ENCODE measurements around the gene AVPR2. TPM values are rescaled to one million over a fixed set of nuclear protein-coding genes. Genes with fewer than 3 reads are reported as not detected.

The AVPR2 gene
- total RNA-seq, 4 donors from 2014 or later = 0.53 to 5.0 (median 1.1) TPM

DNA sequence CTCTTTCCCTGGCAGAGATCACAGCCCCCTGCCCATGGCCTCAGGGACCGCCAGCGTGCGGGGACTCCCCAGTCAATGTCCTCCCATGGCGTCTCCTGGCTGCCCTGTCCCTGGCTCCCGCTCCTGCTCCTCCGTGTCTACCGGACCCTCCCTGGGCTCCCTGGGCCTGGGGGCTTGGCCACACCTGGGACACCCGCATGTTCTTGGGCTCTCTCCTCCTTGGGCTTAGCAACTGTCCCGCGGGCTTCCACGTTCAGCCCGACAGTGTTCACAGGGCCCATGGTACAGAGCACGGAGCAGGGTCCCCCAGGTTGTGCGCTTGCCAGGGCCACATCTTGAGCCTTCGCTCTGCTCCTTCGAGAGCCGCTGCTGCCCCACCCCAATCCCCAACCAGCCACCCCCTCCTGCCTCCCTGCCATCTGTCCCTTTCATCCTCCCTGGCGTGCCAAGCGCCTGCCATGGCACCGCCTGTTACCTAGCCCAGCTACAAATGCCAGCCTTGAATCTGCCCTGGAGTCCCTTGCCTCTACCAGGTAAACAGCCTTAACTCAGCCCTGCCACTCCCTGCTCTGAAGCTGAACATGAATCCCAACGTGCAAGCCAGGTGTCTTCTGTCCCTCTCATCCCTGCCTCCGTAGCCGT, 3.9 kb downstream of the AVPR2 start:
- Histone ChIP-seq H3K36me3 (no peaks in the 10 kb centered on the region), H3K27ac (no peak overlapping the region), H3K27me3 (no peaks in the 10 kb centered on the region), H3K4me3 (no peak overlapping the region), H3K9me3 (no peaks in the 10 kb centered on the region), H3K4me1 (peaks cover 0 to 8% (median 0%) of the 10 kb centered on the region in 4 donors)
- no peak for TF ChIP-seq POLR2A (IDR thresholded peaks at IDR 0.05)
- TF ChIP-seq, protein P1, sequence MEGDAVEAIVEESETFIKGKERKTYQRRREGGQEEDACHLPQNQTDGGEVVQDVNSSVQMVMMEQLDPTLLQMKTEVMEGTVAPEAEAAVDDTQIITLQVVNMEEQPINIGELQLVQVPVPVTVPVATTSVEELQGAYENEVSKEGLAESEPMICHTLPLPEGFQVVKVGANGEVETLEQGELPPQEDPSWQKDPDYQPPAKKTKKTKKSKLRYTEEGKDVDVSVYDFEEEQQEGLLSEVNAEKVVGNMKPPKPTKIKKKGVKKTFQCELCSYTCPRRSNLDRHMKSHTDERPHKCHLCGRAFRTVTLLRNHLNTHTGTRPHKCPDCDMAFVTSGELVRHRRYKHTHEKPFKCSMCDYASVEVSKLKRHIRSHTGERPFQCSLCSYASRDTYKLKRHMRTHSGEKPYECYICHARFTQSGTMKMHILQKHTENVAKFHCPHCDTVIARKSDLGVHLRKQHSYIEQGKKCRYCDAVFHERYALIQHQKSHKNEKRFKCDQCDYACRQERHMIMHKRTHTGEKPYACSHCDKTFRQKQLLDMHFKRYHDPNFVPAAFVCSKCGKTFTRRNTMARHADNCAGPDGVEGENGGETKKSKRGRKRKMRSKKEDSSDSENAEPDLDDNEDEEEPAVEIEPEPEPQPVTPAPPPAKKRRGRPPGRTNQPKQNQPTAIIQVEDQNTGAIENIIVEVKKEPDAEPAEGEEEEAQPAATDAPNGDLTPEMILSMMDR (IDR thresholded peaks at IDR 0.05) = no peak
- DNase-seq = no peak

DNA sequence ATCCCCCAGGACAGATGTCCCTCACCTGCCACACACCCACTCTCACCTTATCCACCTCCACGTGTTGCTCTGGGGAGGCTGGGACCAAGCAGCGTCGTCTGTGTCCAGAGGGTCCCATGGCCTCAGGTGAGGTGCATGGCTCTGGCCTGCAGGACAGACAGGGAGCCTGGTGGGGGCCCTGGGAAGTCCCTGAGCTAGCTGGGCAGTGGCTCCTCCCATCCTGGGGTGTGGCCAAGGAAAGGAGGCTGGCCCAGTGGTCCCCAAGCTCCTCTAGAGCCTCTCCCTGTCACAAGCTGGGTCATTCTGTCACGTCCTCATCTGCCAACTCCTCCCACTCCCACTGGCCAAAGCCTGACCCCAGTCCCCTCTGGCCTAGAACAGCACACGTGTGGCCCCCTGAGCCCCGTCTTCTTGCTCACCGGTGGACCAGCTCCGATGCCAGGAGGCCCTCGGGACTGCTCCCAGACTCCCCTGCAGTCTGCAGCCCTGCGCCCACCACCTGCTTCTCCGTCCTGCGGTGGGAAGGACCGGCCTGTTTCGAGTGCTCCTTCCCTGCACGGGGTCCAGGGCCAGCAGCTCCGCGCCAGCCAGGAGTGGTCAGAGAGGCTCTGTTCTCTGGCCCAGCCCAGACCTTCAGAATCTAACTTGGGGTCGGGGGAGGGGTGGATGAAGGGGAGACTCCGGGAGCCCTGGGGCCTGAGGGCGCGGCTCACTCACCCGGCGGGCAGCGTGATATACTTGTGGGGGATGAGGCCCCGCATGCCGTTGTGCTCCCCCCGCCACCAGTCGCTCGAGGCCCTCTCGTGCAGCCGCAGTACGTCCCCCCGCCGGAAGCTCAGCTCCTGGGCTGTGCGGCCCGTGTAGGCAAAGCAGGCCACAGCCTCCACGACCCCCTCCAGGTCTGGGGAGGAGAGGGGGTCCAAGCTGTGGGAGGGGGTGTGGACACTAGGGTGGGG, 4.8 kb downstream of the AVPR2 start:
- no peaks in the 10 kb centered on the region for H3K9me3 ChIP-seq
- no peaks in the 10 kb centered on the region for H3K36me3 ChIP-seq
- no peak for DNase-seq
- peaks cover 0 to under 1% (median 0%) of the 10 kb centered on the region in 4 donors for H3K4me1 ChIP-seq
- H3K27me3 ChIP-seq = no peaks in the 10 kb centered on the region
- no peak overlapping the region for H3K4me3 ChIP-seq
- H3K27ac ChIP-seq = no peak overlapping the region
- no peak for TF ChIP-seq POLR2A (IDR thresholded peaks at IDR 0.05)
- TF ChIP-seq, protein P1 (IDR thresholded peaks at IDR 0.05) = no peak

DNA sequence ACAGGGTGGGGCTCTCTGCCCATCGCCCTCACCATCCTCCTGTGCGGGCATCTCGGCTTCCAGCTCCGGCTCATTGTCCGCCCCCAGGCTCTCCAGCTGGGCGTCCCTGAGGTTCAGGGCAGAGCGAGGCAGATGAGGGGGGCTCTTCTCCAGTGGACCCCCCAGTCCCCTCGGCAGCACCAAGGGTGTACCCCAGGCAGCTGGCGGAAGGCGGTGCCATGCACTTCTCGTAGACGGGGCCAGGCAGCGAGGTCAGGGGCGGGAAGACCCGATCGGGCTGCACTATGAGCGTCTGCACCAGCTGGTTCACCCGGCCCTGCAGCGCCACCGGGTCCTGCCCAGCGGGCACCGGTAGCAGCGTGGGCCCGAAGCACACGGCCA, 5.5 kb downstream of the AVPR2 start:
- Histone ChIP-seq H3K27me3 (no peaks in the 10 kb centered on the region), H3K4me3 (no peak overlapping the region), H3K36me3 (no peaks in the 10 kb centered on the region), H3K4me1 (no peaks in the 10 kb centered on the region), H3K27ac (no peak overlapping the region), H3K9me3 (no peaks in the 10 kb centered on the region)
- DNase-seq = no peak
- TF ChIP-seq, protein P1 (IDR thresholded peaks at IDR 0.05) = no peak
- no peak for TF ChIP-seq POLR2A (IDR thresholded peaks at IDR 0.05)

DNA sequence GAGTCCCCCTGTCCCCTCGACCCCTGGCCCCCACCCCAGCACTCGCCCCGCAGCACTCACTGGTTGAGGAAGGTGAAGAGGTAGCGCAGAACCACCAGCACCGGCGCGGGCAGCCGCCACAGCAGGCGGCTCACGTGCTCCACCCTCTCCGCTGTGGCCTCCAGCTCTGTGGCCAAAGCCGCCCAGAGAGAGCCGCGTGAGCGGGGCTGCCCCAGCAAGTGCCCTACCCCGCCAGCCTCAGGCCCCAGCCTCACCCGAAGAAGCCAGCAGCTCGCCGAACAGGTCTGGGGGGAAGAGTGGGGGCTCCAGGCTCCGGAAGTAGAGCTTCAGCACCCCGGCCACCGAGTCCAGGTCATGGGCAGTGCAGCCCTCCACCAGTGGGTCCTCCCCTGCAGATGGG, 6.0 kb downstream of the AVPR2 start:
- no peaks in the 10 kb centered on the region for H3K4me1 ChIP-seq
- no peaks in the 10 kb centered on the region for H3K9me3 ChIP-seq
- H3K27ac ChIP-seq = no peak overlapping the region
- TF ChIP-seq, protein P1 (IDR thresholded peaks at IDR 0.05) = no peak
- no peak for TF ChIP-seq POLR2A (IDR thresholded peaks at IDR 0.05)
- DNase-seq = no peak
- no peaks in the 10 kb centered on the region for H3K36me3 ChIP-seq
- H3K27me3 ChIP-seq = no peaks in the 10 kb centered on the region
- no peak overlapping the region for H3K4me3 ChIP-seq

DNA sequence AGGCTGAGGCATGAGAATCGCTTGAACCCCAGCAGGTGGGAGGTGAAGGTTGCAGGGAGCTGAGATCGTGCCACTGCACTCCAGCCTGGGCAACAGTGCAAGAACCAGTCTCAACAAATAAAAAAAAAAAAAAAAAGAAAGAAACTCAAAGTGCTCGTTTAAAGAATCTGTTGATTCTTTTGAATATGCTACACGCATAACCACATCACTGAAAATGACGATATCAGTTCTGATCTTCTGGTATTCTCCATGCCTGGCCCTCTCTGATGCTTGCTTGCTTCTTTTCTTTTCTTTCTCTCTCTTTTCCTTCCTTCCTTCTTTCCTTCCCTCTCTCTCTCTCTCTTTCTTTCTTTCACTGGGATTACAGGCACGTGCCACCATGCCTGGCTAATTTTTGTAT, 7.3 kb downstream of the AVPR2 start:
- no peaks in the 10 kb centered on the region for H3K27me3 ChIP-seq
- TF ChIP-seq, protein P1 (IDR thresholded peaks at IDR 0.05) = no peak
- TF ChIP-seq POLR2A (IDR thresholded peaks at IDR 0.05) = no peak
- DNase-seq = no peak

More for the DNA sequence above, 7.3 kb downstream of the AVPR2 start:
- H3K36me3 ChIP-seq = no peaks in the 10 kb centered on the region
- H3K4me3 ChIP-seq = no peak overlapping the region
- no peak overlapping the region for H3K27ac ChIP-seq
- H3K4me1 ChIP-seq = no peaks in the 10 kb centered on the region
- H3K9me3 ChIP-seq = no peaks in the 10 kb centered on the region

All from Peyer's patch (tissue), 4 donors.